HCT116 (cell line): Measurements from ENCODE around the gene ZNF282. TPM values are rescaled to one million over a fixed set of nuclear protein-coding genes. Genes with fewer than 3 reads are reported as not detected.

ENCODE experiments used
- ATAC-seq: fragments of 200-7000 bp; cut with Tn5 transposase; 2 replicates; pipeline ENCODE4 v1.9.1; 2020; ENCODE audit warnings: mild to moderate bottlenecking, moderate library complexity
- BruUV-seq: library from RNA; stranded (reverse); fragments of 400-500 nt; replicated peaks from 2 replicates; lab custom pipeline; 2021; lab: Mats Ljungman, UMichigan
- CTCF ChIA-PET: fragments of 300-600 bp; sonication (Branson Sonifier 250); formaldehyde crosslinking; loops from one replicate; lab custom pipeline; 2021; ENCODE audit warnings: antibody characterized with exemption; lab: Charles Lee
- POLR2A ChIA-PET: fragments of 300-600, 350-600 bp; sonication (Branson Sonifier 250); formaldehyde crosslinking; loops from one replicate; lab custom pipeline; 2021; ENCODE audit warnings: antibody characterized with exemption; lab: Charles Lee
- RAD21 ChIA-PET, 2 experiments: fragments of 300-600 bp; sonication (Branson Sonifier 250); formaldehyde crosslinking; loops; one replicate each; lab custom pipeline; 2023; ENCODE audit warnings: low total read pairs in 2 of 2; ENCODE audit not compliant: uncharacterized antibody in 2 of 2, unreplicated experiment in 2 of 2, low non-redundant PET in 1 of 2; lab: Charles Lee
- DNase-seq: peaks from one replicate; pipeline ENCODE4 v3.0.0-alpha.2; 2010; ENCODE audit warnings: low read depth, low spot score
- H2AFZ ChIP-seq: fragments of 200-600 bp; shearing (Covaris generic), sonication (generic); 2 replicates; pipeline ENCODE4 v1.6.1; 2017; ENCODE audit warnings: low read depth, mixed run types, mixed read lengths, antibody characterized with exemption, low read length; ENCODE audit not compliant: poor library complexity, severe bottlenecking
- H3K27ac ChIP-seq: 2 replicates; pipeline ENCODE4 v1.5.1; 2012; ENCODE audit warnings: low read depth, low read length
- H3K27me3 ChIP-seq: fragments of 200-600 bp; sonication (generic); 2 replicates; pipeline ENCODE4 v1.6.1; 2016; ENCODE audit warnings: mixed run types, low read length, mixed read lengths; ENCODE audit not compliant: insufficient read depth
- H3K36me3 ChIP-seq, 2 experiments: fragments of 200-500 bp in 1 of 2; fragments of 200-600 bp in 1 of 2; sonication (Bioruptor generic) in 1 of 2; sonication (generic) in 1 of 2; 2 replicates each; pipeline versions ENCODE4 v1.5.1 to v1.6.1; 2014 to 2016; ENCODE audit warnings: low read length in 2 of 2, inconsistent platforms in 1 of 2, mixed read lengths in 1 of 2, mixed run types in 1 of 2; ENCODE audit not compliant: insufficient read depth in 2 of 2, control insufficient read depth in 1 of 2
- H3K4me1 ChIP-seq, 2 experiments: fragments of 200-600 bp in 1 of 2; sonication (generic) in 1 of 2; 2 replicates each; pipeline versions ENCODE4 v1.5.1 to v1.6.1; 2012 to 2017; ENCODE audit warnings: low read length in 2 of 2, inconsistent platforms in 1 of 2, mild to moderate bottlenecking in 1 of 2, mixed read lengths in 1 of 2, mixed run types in 1 of 2, moderate library complexity in 1 of 2; ENCODE audit not compliant: insufficient read depth in 2 of 2, control insufficient read depth in 1 of 2
- H3K4me2 ChIP-seq: fragments of 200-600 bp; sonication (generic); 2 replicates; pipeline ENCODE4 v1.6.1; 2017; ENCODE audit warnings: mixed run types, low read length, mixed read lengths
- H3K4me3 ChIP-seq, 2 experiments: fragments of 200-600 bp in 1 of 2; sonication (generic) in 1 of 2; replicated peaks in 1 of 2; 2 replicates each; pipeline ENCODE4 v1.5.1; 2011 to 2016; ENCODE audit warnings: low read length in 2 of 2, control low read depth in 1 of 2, low read depth in 1 of 2, mild to moderate bottlenecking in 1 of 2, mixed read lengths in 1 of 2, mixed run types in 1 of 2
- H3K79me2 ChIP-seq: fragments of 200-600 bp; sonication (generic); 2 replicates; pipeline ENCODE4 v1.6.1; 2017; ENCODE audit warnings: mild to moderate bottlenecking, mixed run types, low read length, moderate library complexity, mixed read lengths; ENCODE audit not compliant: insufficient read depth
- H3K9ac ChIP-seq: fragments of 200-600 bp; sonication (generic); 2 replicates; pipeline ENCODE4 v1.6.1; 2016; ENCODE audit warnings: low read length, mixed read lengths
- H3K9me2 ChIP-seq: fragments of 200-600 bp; sonication (generic), shearing (Covaris generic); 2 replicates; pipeline ENCODE4 v1.6.1; 2017; ENCODE audit warnings: mixed run types, mild to moderate bottlenecking, moderate library complexity; ENCODE audit not compliant: insufficient read depth
- H3K9me3 ChIP-seq, 2 experiments: fragments of 200-500 bp in 1 of 2; fragments of 200-600 bp in 1 of 2; sonication (Bioruptor generic) in 1 of 2; sonication (generic) in 1 of 2; 2 replicates each; pipeline ENCODE4 v1.6.1; 2014 to 2017; ENCODE audit warnings: low read length in 2 of 2, mixed read lengths in 2 of 2, inconsistent platforms in 1 of 2, low read depth in 1 of 2, mild to moderate bottlenecking in 1 of 2, mixed run types in 1 of 2, moderate library complexity in 1 of 2; ENCODE audit not compliant: control insufficient read depth in 1 of 2, insufficient read depth in 1 of 2
- H4K20me1 ChIP-seq: fragments of 200-600 bp; sonication (generic), shearing (Covaris generic); 2 replicates; pipeline ENCODE4 v1.6.1; 2017; ENCODE audit warnings: mixed run types, mild to moderate bottlenecking, moderate library complexity; ENCODE audit not compliant: insufficient read depth
- ATF3 ChIP-seq: IDR thresholded peaks from 2 replicates; pipeline ENCODE4 v1.6.1; 2012
- CBX3 ChIP-seq: IDR thresholded peaks from 2 replicates; pipeline ENCODE4 v1.6.1; 2012; ENCODE audit warnings: low read depth
- CTCF ChIP-seq, 3 experiments: fragments of 200-600 bp in 1 of 3; sonication (generic) in 1 of 3; IDR thresholded peaks in 2 of 3; conservative IDR thresholded peaks in 1 of 3; 2 replicates each; pipeline ENCODE4 v1.5.1; 2012 to 2017; ENCODE audit warnings: low read depth in 2 of 3, low read length in 2 of 3, antibody characterized with exemption in 1 of 3, borderline replicate concordance in 1 of 3, control low read depth in 1 of 3, mild to moderate bottlenecking in 1 of 3, mixed read lengths in 1 of 3, mixed run types in 1 of 3, moderate library complexity in 1 of 3; ENCODE audit not compliant: insufficient read depth in 1 of 3
- EGR1 ChIP-seq: IDR thresholded peaks from 2 replicates; pipeline ENCODE4 v1.6.1; 2012; ENCODE audit warnings: low read depth
- ELF1 ChIP-seq: IDR thresholded peaks from 2 replicates; pipeline ENCODE4 v1.6.1; 2012; ENCODE audit warnings: low read depth, borderline replicate concordance
- EZH2 ChIP-seq: fragments of 200-600 bp; sonication (generic); IDR thresholded peaks from 2 replicates; pipeline ENCODE4 v1.6.1; 2017; ENCODE audit warnings: antibody characterized with exemption, mixed run types
- EZH2phosphoT487 ChIP-seq: fragments of 200-600 bp; IDR thresholded peaks from 2 replicates; pipeline ENCODE4 v1.6.1; 2018; ENCODE audit warnings: antibody characterized with exemption, borderline replicate concordance
- FOSL1 ChIP-seq: IDR thresholded peaks from 2 replicates; pipeline ENCODE4 v1.6.1; 2012; ENCODE audit warnings: low read depth
- JUND ChIP-seq: IDR thresholded peaks from 2 replicates; pipeline ENCODE4 v1.6.1; 2012
- POLR2A ChIP-seq: IDR thresholded peaks from 2 replicates; pipeline ENCODE4 v1.7.0; 2011; ENCODE audit warnings: borderline replicate concordance; ENCODE audit not compliant: insufficient read depth, insufficient read length; ENCODE audit errors: extremely low read depth
- POLR2AphosphoS5 ChIP-seq: IDR thresholded peaks from 2 replicates; pipeline ENCODE4 v1.6.1; 2011; ENCODE audit warnings: mild to moderate bottlenecking, low read depth, low read length, moderate library complexity
- RAD21 ChIP-seq: IDR thresholded peaks from 2 replicates; pipeline ENCODE4 v1.6.1; 2012; ENCODE audit warnings: low read depth, mild to moderate bottlenecking
- REST ChIP-seq: IDR thresholded peaks from 2 replicates; pipeline ENCODE4 v1.6.1; 2012; ENCODE audit warnings: low read depth
- SIN3A ChIP-seq: IDR thresholded peaks from 2 replicates; pipeline ENCODE4 v1.6.1; 2012; ENCODE audit warnings: low read depth
- SRF ChIP-seq: IDR thresholded peaks from 2 replicates; pipeline ENCODE4 v1.6.1; 2012; ENCODE audit warnings: low read depth
- TCF7L2 ChIP-seq: IDR thresholded peaks from 2 replicates; pipeline ENCODE4 v1.7.0; 2011; ENCODE audit warnings: borderline replicate concordance, inconsistent platforms; ENCODE audit not compliant: insufficient read depth, insufficient read length; ENCODE audit errors: extremely low read depth
- YY1 ChIP-seq: IDR thresholded peaks from 2 replicates; pipeline ENCODE4 v1.6.1; 2011; ENCODE audit warnings: low read length, low read depth, moderate library complexity, mild to moderate bottlenecking; ENCODE audit not compliant: insufficient replicate concordance; ENCODE audit errors: extremely low read depth
- intact Hi-C: fragments of 100-400 bp; cut with micrococcal nuclease; formaldehyde crosslinking; loops from 2 replicates; pipeline ENCODE4 v1.10.0; 2022
- total RNA-seq: library from RNA; stranded (reverse); gene quantifications from one replicate; pipeline ENCODE4 v1.2.1, GENCODE V29; 2021; ENCODE audit not compliant: unreplicated experiment
- TF ChIP-seq, protein P1 (sequence below): IDR thresholded peaks from 2 replicates; pipeline ENCODE4 v1.6.1; 2011; ENCODE audit warnings: mild to moderate bottlenecking, low read length, moderate library complexity; ENCODE audit not compliant: insufficient replicate concordance; ENCODE audit errors: extremely low read depth

ZNF282 gene
- total RNA-seq, 1 experiment from 2014 or later = 30.4 TPM

DNA sequence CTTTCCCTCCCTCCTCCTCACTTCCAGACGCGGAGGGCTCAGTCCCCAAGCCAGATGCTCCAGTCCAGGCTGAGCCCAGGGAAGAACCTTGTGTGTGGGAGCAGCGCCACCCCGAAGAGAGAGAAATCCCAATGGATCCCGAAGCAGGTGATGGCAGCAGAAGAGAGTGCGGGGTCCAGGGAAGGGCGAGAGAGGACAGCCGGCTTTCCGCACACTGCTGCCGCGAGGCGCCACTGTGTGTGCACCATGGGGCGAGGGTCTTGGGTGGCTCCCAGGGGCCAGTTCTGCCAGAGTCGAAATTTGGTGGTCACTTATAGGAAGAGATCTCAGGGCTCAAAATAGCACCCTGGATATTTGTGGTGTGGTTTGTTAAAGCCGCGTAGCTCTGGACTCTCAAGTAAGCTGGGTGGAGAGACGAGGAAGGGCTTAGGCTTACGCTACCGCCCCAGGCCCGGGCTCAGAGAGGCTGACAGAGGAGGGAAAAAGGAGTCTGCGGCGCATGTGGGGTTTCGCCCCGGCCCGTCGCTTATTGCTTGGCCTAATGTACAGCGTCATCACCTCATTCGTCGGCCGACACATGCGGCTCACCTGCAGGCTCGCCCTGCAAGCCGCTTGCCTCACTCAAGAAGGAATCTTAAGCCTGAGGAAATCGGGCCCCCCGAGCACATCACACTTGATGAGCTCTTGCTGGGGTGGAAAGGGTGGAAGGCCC is 12.1 kb downstream of the ZNF282 start:
- Histone ChIP-seq H3K4me1 (peaks cover 0 to 10% of the 10 kb centered on the region in 2 experiments; a peak in 3 of 4 replicates), H2AFZ (no peak overlapping the region), H4K20me1 (no peaks in the 10 kb centered on the region), H3K27me3 (no peaks in the 10 kb centered on the region), H3K79me2 (peaks cover 32% of the 10 kb centered on the region), H3K4me2 (no peak overlapping the region), H3K9me3 (no peaks in the 10 kb centered on the region), H3K9ac (no peak overlapping the region), H3K9me2 (no peaks in the 10 kb centered on the region), H3K27ac (no peak overlapping the region), H3K36me3 (peaks cover 43 to 69% of the 10 kb centered on the region in 2 experiments), H3K4me3 (no peak overlapping the region)
- CTCF ChIA-PET = no interaction called here
- TF ChIP-seq POLR2AphosphoS5 (no peak), POLR2A (no peak), CBX3 (no peak), ATF3 (no peak), EZH2phosphoT487 (no peak), SIN3A (no peak), SRF (no peak), TCF7L2 (no peak), CTCF (IDR thresholded peaks at IDR 0.05 in 2 of 3, conservative IDR thresholded peaks at IDR 0.05 in 1 of 3; ENCODE audit: borderline replicate concordance in 1 of 3, insufficient read depth in 1 of 3, low read depth in 2 of 3, low read length in 2 of 3) (no peak), REST (no peak), EZH2 (no peak), JUND (no peak), EGR1 (no peak), ELF1 (no peak), FOSL1 (no peak), RAD21 (no peak), YY1 (no peak)
- TF ChIP-seq, protein P1, sequence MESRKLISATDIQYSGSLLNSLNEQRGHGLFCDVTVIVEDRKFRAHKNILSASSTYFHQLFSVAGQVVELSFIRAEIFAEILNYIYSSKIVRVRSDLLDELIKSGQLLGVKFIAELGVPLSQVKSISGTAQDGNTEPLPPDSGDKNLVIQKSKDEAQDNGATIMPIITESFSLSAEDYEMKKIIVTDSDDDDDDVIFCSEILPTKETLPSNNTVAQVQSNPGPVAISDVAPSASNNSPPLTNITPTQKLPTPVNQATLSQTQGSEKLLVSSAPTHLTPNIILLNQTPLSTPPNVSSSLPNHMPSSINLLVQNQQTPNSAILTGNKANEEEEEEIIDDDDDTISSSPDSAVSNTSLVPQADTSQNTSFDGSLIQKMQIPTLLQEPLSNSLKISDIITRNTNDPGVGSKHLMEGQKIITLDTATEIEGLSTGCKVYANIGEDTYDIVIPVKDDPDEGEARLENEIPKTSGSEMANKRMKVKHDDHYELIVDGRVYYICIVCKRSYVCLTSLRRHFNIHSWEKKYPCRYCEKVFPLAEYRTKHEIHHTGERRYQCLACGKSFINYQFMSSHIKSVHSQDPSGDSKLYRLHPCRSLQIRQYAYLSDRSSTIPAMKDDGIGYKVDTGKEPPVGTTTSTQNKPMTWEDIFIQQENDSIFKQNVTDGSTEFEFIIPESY = no peak
- POLR2A ChIA-PET = interaction anchor here (1.8 kb wide), 1 partner anchor 12 kb away, joined by 4 read pairs; the partner anchor contains the start of gene ZNF282
- DNase-seq = no peak
- RAD21 ChIA-PET = no interaction called here
- ATAC-seq = no peak
- no TSS peak for BruUV-seq
- intact Hi-C loops = no loop called here
